ENCODE data around the gene CYP2D6.

DNA sequence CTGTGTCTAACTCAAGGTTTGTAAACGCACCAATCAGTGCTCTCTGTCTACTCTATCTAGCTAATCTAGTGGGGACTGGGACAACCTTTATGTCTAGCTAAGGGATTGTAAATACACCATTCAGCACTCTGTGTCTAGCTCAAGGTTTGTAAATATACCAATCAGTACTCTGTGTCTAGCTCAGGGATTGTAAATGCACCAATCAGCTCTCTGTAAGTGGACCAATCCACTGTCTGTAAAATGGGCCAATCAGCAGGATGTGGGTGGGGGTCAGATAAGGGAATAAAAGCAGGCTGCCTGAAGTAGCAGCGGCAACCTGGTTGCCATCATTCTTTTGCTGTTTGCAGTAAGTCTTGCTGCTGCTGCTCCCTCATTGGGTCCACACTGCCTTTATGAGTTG, 8.4 kb upstream of the CYP2D6 start:
- TF ChIP-seq POLR2AphosphoS5 (IDR thresholded peaks at IDR 0.05) (no peak), EP300 (IDR thresholded peaks at IDR 0.05; ENCODE audit: low read depth) (no peak)
- TF ChIP-seq, protein P1, sequence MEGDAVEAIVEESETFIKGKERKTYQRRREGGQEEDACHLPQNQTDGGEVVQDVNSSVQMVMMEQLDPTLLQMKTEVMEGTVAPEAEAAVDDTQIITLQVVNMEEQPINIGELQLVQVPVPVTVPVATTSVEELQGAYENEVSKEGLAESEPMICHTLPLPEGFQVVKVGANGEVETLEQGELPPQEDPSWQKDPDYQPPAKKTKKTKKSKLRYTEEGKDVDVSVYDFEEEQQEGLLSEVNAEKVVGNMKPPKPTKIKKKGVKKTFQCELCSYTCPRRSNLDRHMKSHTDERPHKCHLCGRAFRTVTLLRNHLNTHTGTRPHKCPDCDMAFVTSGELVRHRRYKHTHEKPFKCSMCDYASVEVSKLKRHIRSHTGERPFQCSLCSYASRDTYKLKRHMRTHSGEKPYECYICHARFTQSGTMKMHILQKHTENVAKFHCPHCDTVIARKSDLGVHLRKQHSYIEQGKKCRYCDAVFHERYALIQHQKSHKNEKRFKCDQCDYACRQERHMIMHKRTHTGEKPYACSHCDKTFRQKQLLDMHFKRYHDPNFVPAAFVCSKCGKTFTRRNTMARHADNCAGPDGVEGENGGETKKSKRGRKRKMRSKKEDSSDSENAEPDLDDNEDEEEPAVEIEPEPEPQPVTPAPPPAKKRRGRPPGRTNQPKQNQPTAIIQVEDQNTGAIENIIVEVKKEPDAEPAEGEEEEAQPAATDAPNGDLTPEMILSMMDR (IDR thresholded peaks at IDR 0.05): no peak

Data from transverse colon (tissue), 4 donors.